ENCODE data around the gene CACUL1. TPM values are rescaled to one million over a fixed set of nuclear protein-coding genes. Genes with fewer than 3 reads are reported as not detected.

The CACUL1 gene
- total RNA-seq, 2 donors from 2014 or later, result 23.7 to 38.1 TPM

DNA sequence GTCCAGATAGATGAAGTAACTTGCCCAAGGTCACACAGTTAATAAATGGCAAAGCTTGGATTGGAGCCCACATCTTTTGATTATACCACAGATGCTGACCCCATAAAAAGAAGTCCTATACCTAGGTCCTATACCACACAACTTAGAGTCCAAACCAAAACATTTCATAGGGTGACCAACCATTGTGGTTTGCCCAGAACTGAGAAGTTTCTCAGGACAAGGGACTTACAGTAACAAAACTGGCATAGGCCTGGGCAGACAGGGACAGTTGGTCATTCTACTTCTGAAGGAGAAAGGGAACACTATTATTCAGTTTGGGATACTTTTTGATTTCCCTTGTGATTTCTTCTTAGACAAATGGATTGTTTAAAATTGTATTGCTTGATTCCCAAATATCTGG lies 126.4 kb downstream of the CACUL1 start:
- Histone ChIP-seq H3K4me1 (replicated peaks) (no peaks in the 10 kb centered on the region), H3K27me3 (replicated peaks; ENCODE audit: insufficient read depth) (no peaks in the 10 kb centered on the region), H3K36me3 (no peaks in the 10 kb centered on the region), H3K27ac (peak overlapping the region in 1 of 2 donors; percentile 1), H3K4me3 (no peak overlapping the region), H3K9me3 (no peaks in the 10 kb centered on the region)
- no peak for TF ChIP-seq POLR2A (IDR thresholded peaks at IDR 0.05)
- TF ChIP-seq, protein P1, sequence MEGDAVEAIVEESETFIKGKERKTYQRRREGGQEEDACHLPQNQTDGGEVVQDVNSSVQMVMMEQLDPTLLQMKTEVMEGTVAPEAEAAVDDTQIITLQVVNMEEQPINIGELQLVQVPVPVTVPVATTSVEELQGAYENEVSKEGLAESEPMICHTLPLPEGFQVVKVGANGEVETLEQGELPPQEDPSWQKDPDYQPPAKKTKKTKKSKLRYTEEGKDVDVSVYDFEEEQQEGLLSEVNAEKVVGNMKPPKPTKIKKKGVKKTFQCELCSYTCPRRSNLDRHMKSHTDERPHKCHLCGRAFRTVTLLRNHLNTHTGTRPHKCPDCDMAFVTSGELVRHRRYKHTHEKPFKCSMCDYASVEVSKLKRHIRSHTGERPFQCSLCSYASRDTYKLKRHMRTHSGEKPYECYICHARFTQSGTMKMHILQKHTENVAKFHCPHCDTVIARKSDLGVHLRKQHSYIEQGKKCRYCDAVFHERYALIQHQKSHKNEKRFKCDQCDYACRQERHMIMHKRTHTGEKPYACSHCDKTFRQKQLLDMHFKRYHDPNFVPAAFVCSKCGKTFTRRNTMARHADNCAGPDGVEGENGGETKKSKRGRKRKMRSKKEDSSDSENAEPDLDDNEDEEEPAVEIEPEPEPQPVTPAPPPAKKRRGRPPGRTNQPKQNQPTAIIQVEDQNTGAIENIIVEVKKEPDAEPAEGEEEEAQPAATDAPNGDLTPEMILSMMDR (IDR thresholded peaks at IDR 0.05), result no peak
- TF ChIP-seq POLR2AphosphoS5 (IDR thresholded peaks at IDR 0.05), result no peak
- DNase-seq (ENCODE audit: low spot score), result no peak
- intact Hi-C loops (cut with DNase I), result loop anchor here (5.0 to 10.0 kb wide), 2 partner anchors 56 to 66 kb away; no protein-coding TSS in a partner anchor

DNA sequence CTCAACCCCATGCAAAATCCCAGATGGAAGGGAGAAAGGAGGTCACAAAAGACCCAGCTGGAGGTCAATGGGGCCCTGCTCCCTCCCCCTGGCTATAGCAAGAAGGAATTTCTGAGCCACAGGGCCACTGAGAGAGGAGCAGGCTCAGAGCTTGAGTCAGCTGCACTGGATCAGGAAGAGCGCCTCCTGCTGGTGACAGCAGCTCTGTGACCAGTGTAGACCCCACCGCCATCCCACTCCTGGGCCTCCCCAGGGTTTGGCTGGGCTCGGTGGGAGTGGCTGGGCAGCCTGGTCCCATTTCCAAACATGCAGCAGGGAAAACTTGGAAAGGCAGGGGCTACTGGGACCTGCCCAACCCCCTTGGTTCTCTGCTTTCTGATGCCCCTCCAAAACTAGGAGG lies 127.8 kb downstream of the CACUL1 start:
- no peak overlapping the region for H3K4me3 ChIP-seq
- DNase-seq (ENCODE audit: low spot score), result no peak
- intact Hi-C loops (cut with DNase I), result loop anchor here (5.0 to 10.0 kb wide), 2 partner anchors 55 to 68 kb away; no protein-coding TSS in a partner anchor
- no peaks in the 10 kb centered on the region for H3K27me3 ChIP-seq (replicated peaks; ENCODE audit: insufficient read depth)
- no peaks in the 10 kb centered on the region for H3K36me3 ChIP-seq
- no peaks in the 10 kb centered on the region for H3K9me3 ChIP-seq
- WGBS, result 63% methylated on average over 3 of the region's 3 CpGs
- H3K27ac ChIP-seq, result no peak overlapping the region
- no peak for TF ChIP-seq POLR2A (IDR thresholded peaks at IDR 0.05)
- no peak for TF ChIP-seq POLR2AphosphoS5 (IDR thresholded peaks at IDR 0.05)
- TF ChIP-seq, protein P1 (IDR thresholded peaks at IDR 0.05), result no peak
- no peaks in the 10 kb centered on the region for H3K4me1 ChIP-seq (replicated peaks)

Other genes starting within 250 kb of the CACUL1 start
- not detected for gene PRLHR, start 159.3 kb downstream of the CACUL1 start, total RNA-seq

Measured in prostate gland (tissue), 2 donors.